ENCODE measurements around the gene PAMR1. TPM values are rescaled to one million over a fixed set of nuclear protein-coding genes. Genes with fewer than 3 reads are reported as not detected.

Gene PAMR1, protein sequence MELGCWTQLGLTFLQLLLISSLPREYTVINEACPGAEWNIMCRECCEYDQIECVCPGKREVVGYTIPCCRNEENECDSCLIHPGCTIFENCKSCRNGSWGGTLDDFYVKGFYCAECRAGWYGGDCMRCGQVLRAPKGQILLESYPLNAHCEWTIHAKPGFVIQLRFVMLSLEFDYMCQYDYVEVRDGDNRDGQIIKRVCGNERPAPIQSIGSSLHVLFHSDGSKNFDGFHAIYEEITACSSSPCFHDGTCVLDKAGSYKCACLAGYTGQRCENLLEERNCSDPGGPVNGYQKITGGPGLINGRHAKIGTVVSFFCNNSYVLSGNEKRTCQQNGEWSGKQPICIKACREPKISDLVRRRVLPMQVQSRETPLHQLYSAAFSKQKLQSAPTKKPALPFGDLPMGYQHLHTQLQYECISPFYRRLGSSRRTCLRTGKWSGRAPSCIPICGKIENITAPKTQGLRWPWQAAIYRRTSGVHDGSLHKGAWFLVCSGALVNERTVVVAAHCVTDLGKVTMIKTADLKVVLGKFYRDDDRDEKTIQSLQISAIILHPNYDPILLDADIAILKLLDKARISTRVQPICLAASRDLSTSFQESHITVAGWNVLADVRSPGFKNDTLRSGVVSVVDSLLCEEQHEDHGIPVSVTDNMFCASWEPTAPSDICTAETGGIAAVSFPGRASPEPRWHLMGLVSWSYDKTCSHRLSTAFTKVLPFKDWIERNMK
- total RNA-seq (1 to 10 TPM in 5 of 7 donors, under 1 TPM in 2; 0.25 to 7.0 (median 3.6) TPM), polyA plus RNA-seq (10 to 100 TPM in 1 of 2 donors, 1 to 10 TPM in 1; 1.2 to 25.8 TPM)
- long read RNA-seq, donor 1, transcript PAMR1-207 (11 exons, 3,142 nt) = major isoform, 15 of 18 reads
- long read RNA-seq, donor 1, partial matches to known transcripts = 2 of 18 reads
- long read RNA-seq, donor 1, other reads (novel, unspliced or antisense) = 1 of 18 reads
- long read RNA-seq, donor 2, transcript PAMR1-207 (11 exons, 3,142 nt) = major isoform, 8 of 8 reads
- long read RNA-seq, donor 2, partial matches to known transcripts = 0 of 8 reads
- long read RNA-seq, donor 2, other reads (novel, unspliced or antisense) = 0 of 8 reads
- long read RNA-seq, donor 3, partial matches to known transcripts = 1 of 5 reads
- long read RNA-seq, donor 3, other reads (novel, unspliced or antisense) = 0 of 5 reads

DNA sequence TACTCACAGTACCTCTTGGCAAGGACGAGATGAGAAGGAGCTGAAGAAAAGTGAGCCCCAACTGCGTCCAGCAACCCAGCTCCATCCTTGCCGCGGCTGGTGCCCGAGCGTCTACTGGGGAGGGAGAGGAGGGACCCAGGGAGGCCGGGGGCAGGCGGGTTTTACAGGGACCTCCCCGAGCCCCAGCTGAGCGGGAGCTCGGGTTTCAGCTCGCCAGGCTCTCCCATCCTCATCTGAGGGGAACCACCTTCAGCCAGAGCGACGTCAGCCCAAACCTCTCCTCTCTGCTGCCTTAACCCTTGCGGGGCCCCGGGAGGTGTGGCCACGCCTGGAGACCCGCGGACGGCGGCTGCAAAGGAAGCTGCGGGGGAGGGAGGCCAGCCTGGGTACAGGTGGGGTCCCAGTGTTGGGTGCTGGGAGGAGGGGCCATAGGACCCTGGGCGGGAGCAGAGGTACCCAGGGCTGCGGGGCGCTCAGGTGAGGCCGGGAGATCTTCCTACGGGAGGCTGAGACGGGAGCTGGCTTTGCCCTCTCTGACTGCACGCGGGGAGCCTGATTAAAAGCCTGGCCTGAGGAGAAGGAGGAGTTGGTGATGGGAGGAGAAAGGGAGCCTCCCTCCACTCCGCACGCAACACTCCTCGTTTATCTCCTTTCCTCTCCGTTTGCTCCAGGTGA is at the start of gene PAMR1:
Gene PAMR1 (minus strand): TSS at position 116 of the 675 bp plus-strand sequence. CDS start 31 bp downstream, at position 85.
- peak within 1 kb of the TSS; percentile 44 for H3K4me3 ChIP-seq
- no peaks in the 10 kb centered on the region for H3K27me3 ChIP-seq
- no peaks in the 10 kb centered on the region for H3K9me3 ChIP-seq
- TF ChIP-seq, protein P1, sequence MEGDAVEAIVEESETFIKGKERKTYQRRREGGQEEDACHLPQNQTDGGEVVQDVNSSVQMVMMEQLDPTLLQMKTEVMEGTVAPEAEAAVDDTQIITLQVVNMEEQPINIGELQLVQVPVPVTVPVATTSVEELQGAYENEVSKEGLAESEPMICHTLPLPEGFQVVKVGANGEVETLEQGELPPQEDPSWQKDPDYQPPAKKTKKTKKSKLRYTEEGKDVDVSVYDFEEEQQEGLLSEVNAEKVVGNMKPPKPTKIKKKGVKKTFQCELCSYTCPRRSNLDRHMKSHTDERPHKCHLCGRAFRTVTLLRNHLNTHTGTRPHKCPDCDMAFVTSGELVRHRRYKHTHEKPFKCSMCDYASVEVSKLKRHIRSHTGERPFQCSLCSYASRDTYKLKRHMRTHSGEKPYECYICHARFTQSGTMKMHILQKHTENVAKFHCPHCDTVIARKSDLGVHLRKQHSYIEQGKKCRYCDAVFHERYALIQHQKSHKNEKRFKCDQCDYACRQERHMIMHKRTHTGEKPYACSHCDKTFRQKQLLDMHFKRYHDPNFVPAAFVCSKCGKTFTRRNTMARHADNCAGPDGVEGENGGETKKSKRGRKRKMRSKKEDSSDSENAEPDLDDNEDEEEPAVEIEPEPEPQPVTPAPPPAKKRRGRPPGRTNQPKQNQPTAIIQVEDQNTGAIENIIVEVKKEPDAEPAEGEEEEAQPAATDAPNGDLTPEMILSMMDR (IDR thresholded peaks at IDR 0.05) = no peak
- no peak for TF ChIP-seq POLR2A (IDR thresholded peaks at IDR 0.05)
- no peak for TF ChIP-seq EP300 (IDR thresholded peaks at IDR 0.05)
- 2% methylated on average over 31 to 34 of the region's 34 CpGs for WGBS, 3 donors
- peak in 3 of 5 donors; percentile 21 to 39 (median 38) for DNase-seq
- H3K27ac ChIP-seq = no peak within 1 kb of the TSS
- H3K4me1 ChIP-seq (ENCODE audit: insufficient read depth) = no peaks in the 10 kb centered on the region
- intact Hi-C loops (cut with DNase I) = no loop called here
- H3K36me3 ChIP-seq = no peaks in the 10 kb centered on the region

DNA sequence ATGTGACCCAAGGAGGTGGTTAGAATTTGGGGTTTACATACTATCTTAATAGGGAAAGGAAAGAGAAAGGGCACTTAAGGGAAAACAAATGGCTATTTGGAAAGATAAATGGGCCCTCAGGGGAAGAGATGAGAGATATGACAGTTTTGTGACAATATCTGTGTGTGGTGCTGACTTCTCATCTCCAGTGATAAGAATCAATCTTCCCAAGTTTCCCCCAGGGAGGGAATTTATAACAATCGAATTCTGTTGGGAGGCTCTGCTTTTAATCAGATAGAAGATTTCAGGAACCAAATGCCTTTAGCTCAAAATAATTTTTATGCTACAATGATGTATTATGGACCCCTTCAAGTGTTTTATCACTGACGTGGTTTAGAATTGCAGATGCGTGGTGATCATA is 46.3 kb upstream of the PAMR1 start:
- H3K4me3 ChIP-seq = no peak overlapping the region
- WGBS, 3 donors = 56 to 64% (median 58%) methylated on average over 3 of the region's 3 CpGs
- H3K27ac ChIP-seq = no peak overlapping the region
- H3K9me3 ChIP-seq = peaks cover 0 to 5% of the 10 kb centered on the region in 2 donors
- no peaks in the 10 kb centered on the region for H3K36me3 ChIP-seq
- TF ChIP-seq, protein P1 (IDR thresholded peaks at IDR 0.05) = no peak
- TF ChIP-seq POLR2A (IDR thresholded peaks at IDR 0.05) = no peak
- TF ChIP-seq EP300 (IDR thresholded peaks at IDR 0.05) = no peak
- intact Hi-C loops (cut with DNase I) = no loop called here
- DNase-seq = no peak
- no peaks in the 10 kb centered on the region for H3K4me1 ChIP-seq (ENCODE audit: insufficient read depth)
- no peaks in the 10 kb centered on the region for H3K27me3 ChIP-seq

DNA sequence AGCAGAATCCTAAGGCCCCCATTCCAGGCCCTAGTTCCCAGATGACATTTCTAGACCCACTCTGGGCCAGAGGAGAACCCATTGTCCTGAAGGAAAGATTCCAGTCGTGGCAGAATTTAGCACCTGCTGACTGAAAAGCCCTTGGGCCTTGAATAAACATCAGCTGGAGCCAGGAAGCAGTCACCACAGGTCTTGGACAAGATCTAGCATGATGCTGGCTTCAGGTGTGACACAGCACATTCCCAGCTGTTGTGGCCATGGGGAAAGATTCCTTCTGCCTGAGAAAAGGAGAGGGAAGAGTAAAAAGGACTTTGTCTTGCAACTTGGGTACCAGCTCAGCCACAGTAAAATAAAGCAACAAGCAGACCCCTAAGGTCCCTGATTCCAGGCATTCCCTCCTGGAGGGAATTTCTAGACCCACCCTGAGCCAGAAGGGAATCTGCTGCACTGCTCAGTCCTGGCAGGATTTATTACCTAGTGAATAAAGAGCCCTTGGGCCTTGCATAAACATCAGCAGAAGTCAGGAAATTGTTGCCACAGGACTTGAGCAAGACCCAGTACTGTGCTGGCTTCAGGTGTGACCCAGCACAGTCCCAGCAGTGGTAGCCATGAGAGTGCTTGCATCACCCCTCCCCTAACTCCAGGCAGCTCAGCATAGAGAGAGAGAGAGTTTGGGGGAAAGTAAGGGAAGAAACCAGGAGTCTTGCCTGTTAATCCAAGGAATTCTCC is 42.5 kb upstream of the PAMR1 start:
- 69 to 78% (median 77%) methylated on average over 1 of the region's 1 CpG for WGBS, 3 donors

More for the DNA sequence above, 42.5 kb upstream of the PAMR1 start:
- Histone ChIP-seq H3K4me3 (no peak overlapping the region), H3K9me3 (peaks cover 0 to 5% of the 10 kb centered on the region in 2 donors), H3K27me3 (no peaks in the 10 kb centered on the region), H3K27ac (no peak overlapping the region), H3K4me1 (ENCODE audit: insufficient read depth) (no peaks in the 10 kb centered on the region), H3K36me3 (no peaks in the 10 kb centered on the region)
- intact Hi-C loops (cut with DNase I) = no loop called here
- TF ChIP-seq EP300 (IDR thresholded peaks at IDR 0.05) = no peak
- no peak for TF ChIP-seq POLR2A (IDR thresholded peaks at IDR 0.05)
- TF ChIP-seq, protein P1 (IDR thresholded peaks at IDR 0.05) = no peak
- no peak for DNase-seq

Measured in ovary (tissue), 10 donors.